ENCODE results near the gene HLA-DRB1.
"Not testable (repeated sequence)": the region's sequence is repeated elsewhere in the genome, so short reads cannot be mapped to it uniquely, and the experiment has no call there.

HLA-DRB1 gene

GRCh38 chr6:32580593-32580992 lies 9.1 kb downstream of the HLA-DRB1 start:
- no peak overlapping the region for H3K4me3 ChIP-seq (ENCODE audit: insufficient read depth, low read length, poor library complexity, severe bottlenecking)
- no peak overlapping the region for H3K27ac ChIP-seq (ENCODE audit: low read depth, low read length)
- TF ChIP-seq CTCF (IDR thresholded peaks at IDR 0.05; ENCODE audit: insufficient read depth, low read length, poor library complexity, severe bottlenecking) = no peak
- TF ChIP-seq EZH2phosphoT487 (conservative IDR thresholded peaks at IDR 0.05; ENCODE audit: low read length) = no peak
- H3K4me2 ChIP-seq (ENCODE audit: low read depth, low read length, poor library complexity, severe bottlenecking) = no peak overlapping the region
- no peaks in the 10 kb centered on the region for H3K27me3 ChIP-seq (ENCODE audit: low read length)
- no peak overlapping the region for H2AFZ ChIP-seq (ENCODE audit: low read depth, low read length, severe bottlenecking)
- peaks cover 7% of the 10 kb centered on the region; the same call in 1 of the 2 replicates for H3K36me3 ChIP-seq (ENCODE audit: low read length)
- H4K20me1 ChIP-seq (ENCODE audit: low read depth, low read length) = no peaks in the 10 kb centered on the region
- H3K9me2 ChIP-seq (replicated peaks; ENCODE audit: insufficient read depth, low read length) = no peaks in the 10 kb centered on the region
- H3K79me2 ChIP-seq (ENCODE audit: insufficient read depth, low read length) = no peaks in the 10 kb centered on the region
- H3K9me3 ChIP-seq (ENCODE audit: insufficient read depth, low read length) = no peaks in the 10 kb centered on the region
- no peak overlapping the region for H3K9ac ChIP-seq (ENCODE audit: low read length)
- 0 out of 2 replicates have a peak, but pooled peaks cover 2% of the 10 kb centered on the region for H3F3A ChIP-seq (ENCODE audit: insufficient read depth)

- H3K4me3 ChIP-seq (ENCODE audit: insufficient read depth, low read length, poor library complexity, severe bottlenecking) = no peak overlapping the region
- no peak overlapping the region for H2AFZ ChIP-seq (ENCODE audit: low read depth, low read length, severe bottlenecking)
- TF ChIP-seq CTCF (IDR thresholded peaks at IDR 0.05; ENCODE audit: insufficient read depth, low read length, poor library complexity, severe bottlenecking) (no peak), EZH2phosphoT487 (conservative IDR thresholded peaks at IDR 0.05; ENCODE audit: low read length) (no peak)
- H3K27ac ChIP-seq (ENCODE audit: low read depth, low read length) = no peak overlapping the region
- H4K20me1 ChIP-seq (ENCODE audit: low read depth, low read length) = no peaks in the 10 kb centered on the region
- H3K79me2 ChIP-seq (ENCODE audit: insufficient read depth, low read length) = no peaks in the 10 kb centered on the region
- H3K4me2 ChIP-seq (ENCODE audit: low read depth, low read length, poor library complexity, severe bottlenecking) = no peak overlapping the region
- H3K36me3 ChIP-seq (ENCODE audit: low read length) = peaks cover 7% of the 10 kb centered on the region; the same call in 1 of the 2 replicates
- no peaks in the 10 kb centered on the region for H3K27me3 ChIP-seq (ENCODE audit: low read length)
- no peaks in the 10 kb centered on the region for H3K9me3 ChIP-seq (ENCODE audit: insufficient read depth, low read length)
- H3K9me2 ChIP-seq (replicated peaks; ENCODE audit: insufficient read depth, low read length) = no peaks in the 10 kb centered on the region
- no peak overlapping the region for H3K9ac ChIP-seq (ENCODE audit: low read length)
- 0 out of 2 replicates have a peak, but pooled peaks cover 3% of the 10 kb centered on the region for H3F3A ChIP-seq (ENCODE audit: insufficient read depth)
These were observed 10.7 kb downstream of the HLA-DRB1 start for GRCh38 chr6:32578962-32579361.

- not testable (repeated sequence) for H3K36me3 ChIP-seq (ENCODE audit: low read length); H3K9ac ChIP-seq (ENCODE audit: low read length); H3K4me3 ChIP-seq (ENCODE audit: insufficient read depth, low read length, poor library complexity, severe bottlenecking); H3K79me2 ChIP-seq (ENCODE audit: insufficient read depth, low read length); H3F3A ChIP-seq (ENCODE audit: insufficient read depth); H4K20me1 ChIP-seq (ENCODE audit: low read depth, low read length); H3K27ac ChIP-seq (ENCODE audit: low read depth, low read length); H3K4me2 ChIP-seq (ENCODE audit: low read depth, low read length, poor library complexity, severe bottlenecking); H2AFZ ChIP-seq (ENCODE audit: low read depth, low read length, severe bottlenecking); H3K9me2 ChIP-seq (replicated peaks; ENCODE audit: insufficient read depth, low read length); H3K9me3 ChIP-seq (ENCODE audit: insufficient read depth, low read length); H3K27me3 ChIP-seq (ENCODE audit: low read length)
These were observed 12.2 kb downstream of the HLA-DRB1 start for GRCh38 chr6:32577493-32577892.

- TF ChIP-seq EZH2phosphoT487 (conservative IDR thresholded peaks at IDR 0.05; ENCODE audit: low read length) = no peak
- no peak for TF ChIP-seq CTCF (IDR thresholded peaks at IDR 0.05; ENCODE audit: insufficient read depth, low read length, poor library complexity, severe bottlenecking)
- Histone ChIP-seq H3F3A (ENCODE audit: insufficient read depth) (0 out of 2 replicates have a peak, but pooled peaks cover 3% of the 10 kb centered on the region), H3K4me2 (ENCODE audit: low read depth, low read length, poor library complexity, severe bottlenecking) (no peak overlapping the region), H3K36me3 (ENCODE audit: low read length) (peaks cover 7% of the 10 kb centered on the region; the same call in 1 of the 2 replicates), H2AFZ (ENCODE audit: low read depth, low read length, severe bottlenecking) (no peak overlapping the region), H3K9ac (ENCODE audit: low read length) (no peak overlapping the region), H3K79me2 (ENCODE audit: insufficient read depth, low read length) (no peaks in the 10 kb centered on the region), H3K27ac (ENCODE audit: low read depth, low read length) (no peak overlapping the region), H3K27me3 (ENCODE audit: low read length) (no peaks in the 10 kb centered on the region), H3K4me3 (ENCODE audit: insufficient read depth, low read length, poor library complexity, severe bottlenecking) (no peak overlapping the region), H3K9me2 (replicated peaks; ENCODE audit: insufficient read depth, low read length) (no peaks in the 10 kb centered on the region), H3K9me3 (ENCODE audit: insufficient read depth, low read length) (no peaks in the 10 kb centered on the region), H4K20me1 (ENCODE audit: low read depth, low read length) (no peaks in the 10 kb centered on the region)
These were observed 13.4 kb downstream of the HLA-DRB1 start for GRCh38 chr6:32576250-32576649.
